ENCODE measurements around the gene RAB14.

RAB14 gene

GRCh38 chr9:121227862-121228261 is 26.2 kb upstream of the RAB14 start:
- H3K27ac Mint-ChIP-seq, result no peak overlapping the region
- H3K9me3 Mint-ChIP-seq, result no peaks in the 10 kb centered on the region
- H3K4me3 Mint-ChIP-seq, result no peak overlapping the region
- no peaks in the 10 kb centered on the region for H3K27me3 Mint-ChIP-seq
- peaks cover 7% of the 10 kb centered on the region for H3K36me3 Mint-ChIP-seq
- no peaks in the 10 kb centered on the region for H3K4me1 Mint-ChIP-seq

GRCh38 chr9:121226175-121226574 is 24.5 kb upstream of the RAB14 start:
- H3K27ac Mint-ChIP-seq, result no peak overlapping the region
- H3K27me3 Mint-ChIP-seq, result no peaks in the 10 kb centered on the region
- no peaks in the 10 kb centered on the region for H3K4me1 Mint-ChIP-seq
- no peaks in the 10 kb centered on the region for H3K9me3 Mint-ChIP-seq
- H3K36me3 Mint-ChIP-seq, result peaks cover 3% of the 10 kb centered on the region
- no peak overlapping the region for H3K4me3 Mint-ChIP-seq

DNA sequence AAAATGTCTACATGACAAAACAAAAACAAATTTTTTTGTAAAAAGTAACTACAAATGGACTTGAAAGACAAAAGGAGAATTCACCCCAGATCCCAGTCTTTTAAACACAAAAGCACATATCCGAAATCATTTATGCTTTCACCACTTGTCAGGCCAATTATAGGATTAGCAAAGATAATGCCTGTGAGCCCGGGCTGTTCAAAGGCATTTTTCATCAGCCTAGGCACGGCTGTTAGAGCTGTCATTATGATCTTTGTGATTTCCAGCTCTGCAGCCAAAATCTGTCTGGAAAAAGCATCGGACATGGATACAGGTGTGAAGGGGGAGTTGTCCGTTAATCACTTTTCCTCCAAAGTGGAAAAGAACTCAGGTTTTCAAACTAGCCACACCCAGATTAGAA is 23.6 kb upstream of the RAB14 start:
- Mint-ChIP-seq H3K36me3 (peaks cover 4% of the 10 kb centered on the region), H3K27me3 (no peaks in the 10 kb centered on the region), H3K4me1 (no peaks in the 10 kb centered on the region), H3K4me3 (no peak overlapping the region), H3K27ac (no peak overlapping the region), H3K9me3 (no peaks in the 10 kb centered on the region)

DNA sequence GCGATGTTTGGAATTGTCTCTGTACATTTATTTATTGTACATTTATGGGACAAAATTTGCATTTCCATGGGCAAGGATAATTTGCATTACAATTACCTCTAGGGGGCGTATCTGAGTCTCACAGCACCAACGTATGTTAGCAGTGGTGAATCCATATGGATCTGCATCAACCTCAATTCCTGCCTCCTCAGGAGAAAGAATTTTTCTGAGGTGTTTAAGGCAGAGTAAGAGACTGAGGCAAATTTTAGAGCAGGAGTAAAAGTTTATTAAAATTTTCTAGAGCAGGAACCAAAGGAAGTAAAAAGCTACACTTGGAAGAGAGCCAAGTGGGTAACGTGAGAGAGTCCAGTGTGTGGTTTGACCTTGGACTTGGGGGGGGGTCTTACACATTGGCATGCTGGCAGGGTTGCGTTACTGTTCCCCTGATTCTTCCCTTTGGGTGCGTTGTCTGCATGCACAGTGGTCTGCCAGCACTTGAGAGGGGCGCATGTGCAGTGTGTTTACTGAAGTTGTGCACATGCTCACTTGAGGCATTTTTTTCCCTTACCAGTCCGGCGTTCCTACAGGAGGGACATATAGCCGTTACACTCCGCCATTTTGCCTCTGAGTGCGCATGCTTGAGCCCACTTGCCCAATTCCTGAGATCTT is 21.0 kb upstream of the RAB14 start:
- no peaks in the 10 kb centered on the region for H3K4me1 Mint-ChIP-seq
- H3K27ac Mint-ChIP-seq, result no peak overlapping the region
- H3K4me3 Mint-ChIP-seq, result no peak overlapping the region
- no peaks in the 10 kb centered on the region for H3K27me3 Mint-ChIP-seq
- no peaks in the 10 kb centered on the region for H3K9me3 Mint-ChIP-seq
- peaks cover 6% of the 10 kb centered on the region for H3K36me3 Mint-ChIP-seq

DNA sequence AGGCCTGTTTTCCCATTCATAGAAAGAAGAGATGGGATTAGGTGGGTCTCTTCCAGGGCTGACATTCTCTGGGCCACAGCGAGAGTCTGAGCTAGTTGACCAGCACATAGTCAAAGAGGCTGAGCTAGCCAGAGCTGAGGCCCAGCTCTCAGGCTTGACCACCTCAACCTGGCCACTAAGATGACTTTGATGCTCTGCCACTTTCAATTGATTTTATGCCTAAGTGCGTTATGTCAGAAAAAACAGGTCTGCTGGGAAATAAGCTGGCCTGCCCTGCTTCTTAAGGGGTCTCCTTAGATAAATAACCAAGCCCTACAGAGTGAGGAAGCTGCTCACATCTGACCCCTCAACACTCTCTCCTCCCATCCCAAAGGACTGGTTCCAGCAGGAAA is 20.0 kb upstream of the RAB14 start:
- H3K27me3 Mint-ChIP-seq, result no peaks in the 10 kb centered on the region
- no peak overlapping the region for H3K4me3 Mint-ChIP-seq
- H3K9me3 Mint-ChIP-seq, result no peaks in the 10 kb centered on the region
- no peak overlapping the region for H3K27ac Mint-ChIP-seq
- peaks cover 6% of the 10 kb centered on the region for H3K36me3 Mint-ChIP-seq
- no peaks in the 10 kb centered on the region for H3K4me1 Mint-ChIP-seq

GRCh38 chr9:121220996-121221663 is 19.5 kb upstream of the RAB14 start:
- H3K4me3 Mint-ChIP-seq, result no peak overlapping the region
- no peaks in the 10 kb centered on the region for H3K9me3 Mint-ChIP-seq
- no peaks in the 10 kb centered on the region for H3K27me3 Mint-ChIP-seq
- peaks cover 6% of the 10 kb centered on the region for H3K36me3 Mint-ChIP-seq
- H3K4me1 Mint-ChIP-seq, result no peaks in the 10 kb centered on the region
- no peak overlapping the region for H3K27ac Mint-ChIP-seq

DNA sequence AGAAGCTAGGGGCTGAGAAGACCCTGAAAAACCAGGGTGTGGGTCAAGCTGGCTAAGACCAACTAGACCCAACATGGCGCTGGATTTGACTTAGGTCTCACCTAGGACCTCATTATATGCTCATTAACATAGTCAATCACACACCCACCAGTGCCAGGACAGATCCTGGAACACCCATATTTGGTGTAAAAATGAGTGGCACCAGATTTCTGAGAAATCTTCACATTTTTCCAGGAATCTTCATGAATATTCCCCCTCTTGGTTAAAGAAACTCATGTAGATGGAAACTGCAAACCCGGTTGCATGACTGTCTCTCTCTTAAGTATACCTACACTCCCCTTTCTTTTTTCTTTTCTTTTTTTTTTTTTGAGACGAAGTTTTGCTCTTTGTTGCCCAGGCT is 17.9 kb upstream of the RAB14 start:
- Mint-ChIP-seq H3K4me1 (no peaks in the 10 kb centered on the region), H3K36me3 (peaks cover 5% of the 10 kb centered on the region), H3K27me3 (no peaks in the 10 kb centered on the region), H3K9me3 (no peaks in the 10 kb centered on the region), H3K27ac (no peak overlapping the region), H3K4me3 (no peak overlapping the region)

DNA sequence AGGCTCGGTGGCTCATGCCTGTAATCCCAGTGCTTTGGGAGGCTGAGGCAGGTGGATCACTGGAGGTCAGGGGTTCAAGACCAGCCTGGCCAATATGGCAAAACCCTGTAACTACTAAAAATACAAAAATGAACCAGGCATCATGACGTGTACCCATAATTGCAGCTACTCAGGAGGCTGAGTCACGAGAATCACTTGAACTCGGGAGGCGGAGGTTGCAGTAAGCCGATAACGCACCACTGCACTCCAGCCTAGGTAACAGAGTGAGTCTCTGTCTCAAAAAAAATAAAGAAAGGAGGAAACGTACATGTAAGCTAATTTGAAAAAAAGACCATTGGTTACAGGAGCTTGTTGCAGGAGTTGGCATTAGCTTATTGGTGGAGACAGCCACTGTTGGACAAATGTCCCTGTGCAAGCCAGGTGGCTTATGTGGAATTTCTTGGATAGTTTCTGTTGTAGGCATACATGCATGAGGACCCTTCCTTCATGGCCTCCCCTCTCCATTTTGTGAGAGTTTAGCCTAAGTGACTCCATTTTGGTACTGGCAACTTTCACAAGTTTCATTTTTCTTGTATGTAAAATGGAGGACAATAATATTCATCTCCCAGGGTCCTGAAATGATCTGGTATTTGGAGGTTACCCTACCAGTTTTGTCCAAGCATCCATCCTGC is 16.8 kb upstream of the RAB14 start:
- Mint-ChIP-seq H3K27me3 (no peaks in the 10 kb centered on the region), H3K36me3 (peaks cover 3% of the 10 kb centered on the region), H3K27ac (no peak overlapping the region), H3K9me3 (no peaks in the 10 kb centered on the region), H3K4me1 (peaks cover under 1% of the 10 kb centered on the region), H3K4me3 (no peak overlapping the region)

- no peak overlapping the region for H3K4me3 Mint-ChIP-seq
- H3K36me3 Mint-ChIP-seq, result peaks cover 3% of the 10 kb centered on the region
- H3K27ac Mint-ChIP-seq, result no peak overlapping the region
- H3K27me3 Mint-ChIP-seq, result no peaks in the 10 kb centered on the region
- no peaks in the 10 kb centered on the region for H3K9me3 Mint-ChIP-seq
- H3K4me1 Mint-ChIP-seq, result peaks cover 7% of the 10 kb centered on the region
These were observed 16.1 kb upstream of the RAB14 start for GRCh38 chr9:121217609-121218292.

DNA sequence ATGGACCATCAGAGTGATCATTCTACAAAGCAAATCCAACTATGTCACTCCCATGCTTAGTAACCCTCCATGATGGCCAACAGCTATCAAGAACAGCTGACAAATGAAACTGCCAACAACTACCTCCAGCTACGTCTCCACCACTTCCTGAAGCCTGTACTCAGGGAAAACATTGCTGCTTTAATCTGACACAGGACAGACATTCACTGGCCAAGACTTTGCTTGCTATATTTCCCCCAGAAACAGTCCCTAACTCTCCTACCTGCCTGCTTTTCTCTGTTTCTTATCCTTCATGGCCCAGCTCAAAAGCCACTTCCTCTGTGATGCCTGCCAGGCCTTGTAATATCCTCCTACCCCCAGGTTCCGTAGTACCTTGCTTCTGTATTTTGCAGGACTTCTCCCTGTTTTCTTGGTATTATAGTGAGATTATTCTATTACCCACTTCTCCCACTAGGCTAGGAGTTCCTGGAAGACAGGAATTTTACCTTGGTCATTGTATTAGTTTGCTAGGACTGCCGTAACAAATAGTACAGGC is 14.7 kb upstream of the RAB14 start:
- no peaks in the 10 kb centered on the region for H3K9me3 Mint-ChIP-seq
- no peak overlapping the region for H3K4me3 Mint-ChIP-seq
- H3K27ac Mint-ChIP-seq, result no peak overlapping the region
- H3K27me3 Mint-ChIP-seq, result no peaks in the 10 kb centered on the region
- H3K36me3 Mint-ChIP-seq, result peaks cover 3% of the 10 kb centered on the region
- peaks cover 7% of the 10 kb centered on the region for H3K4me1 Mint-ChIP-seq

GRCh38 chr9:121214005-121214404 is 12.3 kb upstream of the RAB14 start:
- Mint-ChIP-seq H3K4me1 (peaks cover 7% of the 10 kb centered on the region), H3K4me3 (no peak overlapping the region), H3K36me3 (no peaks in the 10 kb centered on the region), H3K27ac (no peak overlapping the region), H3K27me3 (no peaks in the 10 kb centered on the region), H3K9me3 (no peaks in the 10 kb centered on the region)

DNA sequence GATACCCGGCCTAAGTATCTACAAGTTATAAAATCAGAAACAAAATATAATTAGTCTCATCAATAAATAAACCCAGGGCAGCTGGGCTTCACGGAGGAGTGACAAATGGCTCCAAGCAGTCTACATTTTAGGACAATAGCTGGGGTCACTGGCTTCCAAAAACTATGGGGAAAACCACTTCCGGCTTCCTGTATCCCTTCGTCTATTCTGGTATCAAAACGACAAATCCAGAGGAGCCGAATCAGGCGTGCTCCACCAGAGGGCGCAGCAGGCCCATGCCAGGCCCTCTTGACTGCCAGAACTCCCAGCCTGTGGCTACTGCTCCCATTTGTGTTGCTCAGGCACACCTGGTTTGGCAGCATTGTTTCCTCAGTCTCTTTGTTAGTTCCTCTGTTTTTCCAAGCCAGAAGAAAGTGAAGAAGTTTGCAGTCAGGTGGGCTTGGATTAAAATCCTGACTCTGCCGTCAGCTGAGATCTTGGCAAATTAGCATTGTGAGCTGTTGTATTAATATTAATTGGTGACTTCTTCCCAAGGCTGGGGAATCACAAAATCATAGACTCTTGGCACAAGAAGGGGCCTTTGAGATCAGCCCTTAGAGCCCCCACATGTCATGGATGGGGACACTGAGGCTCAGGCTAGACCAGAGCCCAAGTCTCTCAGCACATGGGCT is 11.6 kb upstream of the RAB14 start:
- no peak overlapping the region for H3K4me3 Mint-ChIP-seq
- H3K9me3 Mint-ChIP-seq, result no peaks in the 10 kb centered on the region
- H3K27me3 Mint-ChIP-seq, result no peaks in the 10 kb centered on the region
- H3K27ac Mint-ChIP-seq, result no peak overlapping the region
- H3K36me3 Mint-ChIP-seq, result no peaks in the 10 kb centered on the region
- peaks cover 8% of the 10 kb centered on the region for H3K4me1 Mint-ChIP-seq

DNA sequence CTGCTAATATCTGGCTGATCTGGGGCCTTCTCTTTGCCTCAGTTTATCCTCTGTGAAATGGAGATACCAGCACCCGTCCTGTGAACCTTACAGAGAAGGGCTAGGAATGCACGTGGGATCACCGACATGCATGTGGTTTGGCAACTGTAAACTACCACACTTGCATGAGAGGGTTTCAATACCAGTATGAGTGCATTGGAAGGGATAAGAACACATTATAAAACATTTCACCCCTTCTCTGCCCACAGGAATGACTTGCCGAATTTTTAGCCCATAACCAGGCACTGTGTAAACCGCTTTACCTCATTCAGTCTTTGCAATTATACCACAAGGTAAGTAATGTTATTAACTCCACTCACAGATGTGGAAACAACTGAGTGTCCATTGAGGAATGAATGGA is 8.9 kb upstream of the RAB14 start:
- peaks cover 25% of the 10 kb centered on the region for H3K4me1 Mint-ChIP-seq
- no peaks in the 10 kb centered on the region for H3K27me3 Mint-ChIP-seq
- H3K27ac Mint-ChIP-seq, result no peak overlapping the region

GRCh38 chr9:121207371-121207940 is 5.8 kb upstream of the RAB14 start:
- no peaks in the 10 kb centered on the region for H3K9me3 Mint-ChIP-seq
- H3K27ac Mint-ChIP-seq, result no peak overlapping the region
- no peaks in the 10 kb centered on the region for H3K27me3 Mint-ChIP-seq
- H3K4me1 Mint-ChIP-seq, result peaks cover 25% of the 10 kb centered on the region
- no peaks in the 10 kb centered on the region for H3K36me3 Mint-ChIP-seq
- no peak overlapping the region for H3K4me3 Mint-ChIP-seq

More for the DNA sequence above, 8.9 kb upstream of the RAB14 start:
- Mint-ChIP-seq H3K9me3 (no peaks in the 10 kb centered on the region), H3K36me3 (no peaks in the 10 kb centered on the region), H3K4me3 (no peak overlapping the region)
